ENCODE measurements around the gene TTLL4. TPM values are rescaled to one million over a fixed set of nuclear protein-coding genes. Genes with fewer than 3 reads are reported as not detected.

Gene TTLL4
- total RNA-seq, 1 donor from 2014 or later: 116 TPM

- no peak for DNase-seq (ENCODE audit: low read depth, low spot score)
- TF ChIP-seq CTCF (conservative IDR thresholded peaks at IDR 0.05): no peak
- Mint-ChIP-seq H3K4me3 (no peak overlapping the region), H3K27me3 (ENCODE audit: low read depth) (no peaks in the 10 kb centered on the region), H3K27ac (ENCODE audit: unreplicated experiment) (no peak overlapping the region), H3K36me3 (ENCODE audit: low read depth) (no peaks in the 10 kb centered on the region), H3K9me3 (no peaks in the 10 kb centered on the region), H3K4me1 (no peaks in the 10 kb centered on the region)
These were observed 81.8 kb downstream of the TTLL4 start for GRCh38 chr2:218792433-218792832.

- Mint-ChIP-seq H3K27ac (ENCODE audit: unreplicated experiment) (no peak overlapping the region), H3K27me3 (ENCODE audit: low read depth) (peaks cover 4% of the 10 kb centered on the region), H3K4me3 (no peak overlapping the region), H3K9me3 (no peaks in the 10 kb centered on the region), H3K4me1 (no peaks in the 10 kb centered on the region), H3K36me3 (ENCODE audit: low read depth) (no peaks in the 10 kb centered on the region)
- no peak for DNase-seq (ENCODE audit: low read depth, low spot score)
- no peak for TF ChIP-seq CTCF (conservative IDR thresholded peaks at IDR 0.05)
These were observed 86.1 kb downstream of the TTLL4 start for GRCh38 chr2:218796691-218797090.

GRCh38 chr2:218798767-218799504, 88.3 kb downstream of the TTLL4 start:
- H3K27ac Mint-ChIP-seq (ENCODE audit: unreplicated experiment): no peak overlapping the region
- H3K4me1 Mint-ChIP-seq: no peaks in the 10 kb centered on the region
- DNase-seq (ENCODE audit: low read depth, low spot score): no peak
- peaks cover 4% of the 10 kb centered on the region for H3K27me3 Mint-ChIP-seq (ENCODE audit: low read depth)
- H3K36me3 Mint-ChIP-seq (ENCODE audit: low read depth): no peaks in the 10 kb centered on the region
- no peak overlapping the region for H3K4me3 Mint-ChIP-seq
- no peaks in the 10 kb centered on the region for H3K9me3 Mint-ChIP-seq
- TF ChIP-seq CTCF (conservative IDR thresholded peaks at IDR 0.05): no peak

GRCh38 chr2:218799990-218800389, 89.4 kb downstream of the TTLL4 start:
- Mint-ChIP-seq H3K9me3 (no peaks in the 10 kb centered on the region), H3K27me3 (ENCODE audit: low read depth) (peaks cover 4% of the 10 kb centered on the region), H3K36me3 (ENCODE audit: low read depth) (no peaks in the 10 kb centered on the region), H3K4me3 (no peak overlapping the region), H3K4me1 (peaks cover 6% of the 10 kb centered on the region), H3K27ac (ENCODE audit: unreplicated experiment) (no peak overlapping the region)
- no peak for DNase-seq (ENCODE audit: low read depth, low spot score)
- TF ChIP-seq CTCF (conservative IDR thresholded peaks at IDR 0.05): no peak

GRCh38 chr2:218802386-218802994, 91.9 kb downstream of the TTLL4 start:
- H3K9me3 Mint-ChIP-seq: peaks cover 3% of the 10 kb centered on the region
- peaks cover 20% of the 10 kb centered on the region for H3K4me1 Mint-ChIP-seq
- TF ChIP-seq CTCF (conservative IDR thresholded peaks at IDR 0.05): no peak
- peaks cover 3% of the 10 kb centered on the region for H3K36me3 Mint-ChIP-seq (ENCODE audit: low read depth)
- no peak overlapping the region for H3K27ac Mint-ChIP-seq (ENCODE audit: unreplicated experiment)
- no peak overlapping the region for H3K4me3 Mint-ChIP-seq
- no peak for DNase-seq (ENCODE audit: low read depth, low spot score)
- peaks cover 4% of the 10 kb centered on the region for H3K27me3 Mint-ChIP-seq (ENCODE audit: low read depth)
